ENCODE data around the gene RABEPK.
"Not testable (repeated sequence)": the region's sequence is repeated elsewhere in the genome, so short reads cannot be mapped to it uniquely, and the experiment has no call there.

RABEPK gene

GRCh38 chr9:125195591-125195990, 4.8 kb upstream of the RABEPK start:
- DNase-seq, result not testable (repeated sequence)

GRCh38 chr9:125202846-125203618, 2.7 kb downstream of the RABEPK start:
- DNase-seq, result no peak

- no peak for DNase-seq
Observed at GRCh38 chr9:125204477-125204876, 4.1 kb downstream of the RABEPK start.

- DNase-seq, result no peak
Observed at GRCh38 chr9:125214186-125214585, 13.8 kb downstream of the RABEPK start.

GRCh38 chr9:125218621-125219020, 18.3 kb downstream of the RABEPK start:
- no peak for DNase-seq

GRCh38 chr9:125224858-125225257, 24.5 kb downstream of the RABEPK start:
- not testable (repeated sequence) for DNase-seq

GRCh38 chr9:125227761-125228160, 27.4 kb downstream of the RABEPK start:
- DNase-seq, result no peak

- no peak for DNase-seq
Observed at GRCh38 chr9:125233678-125234077, 33.3 kb downstream of the RABEPK start.

GRCh38 chr9:125234099-125234498, 33.8 kb downstream of the RABEPK start:
- DNase-seq, result not testable (repeated sequence)

- no peak for DNase-seq
Observed at GRCh38 chr9:125235804-125236519, 35.6 kb downstream of the RABEPK start.

GRCh38 chr9:125236520-125237159, 36.3 kb downstream of the RABEPK start:
- not testable (repeated sequence) for DNase-seq

- DNase-seq, result no peak
Observed at GRCh38 chr9:125238127-125238914, 38.0 kb downstream of the RABEPK start.

- no peak for DNase-seq
Observed at GRCh38 chr9:125238915-125239446, 38.6 kb downstream of the RABEPK start.

GRCh38 chr9:125239631-125240597, 39.6 kb downstream of the RABEPK start:
- DNase-seq, result no peak

- no peak for DNase-seq
Observed at GRCh38 chr9:125240649-125240999, 40.3 kb downstream of the RABEPK start.

GRCh38 chr9:125241000-125241862, 40.9 kb downstream of the RABEPK start, which contains the start of gene HSPA5:
HSPA5 (minus strand) TSS chr9:125241343; CDS start chr9:125241126, 217 bp downstream.
- peak; percentile 99 for DNase-seq

- no peak for DNase-seq
Observed at GRCh38 chr9:125241863-125242739, 41.8 kb downstream of the RABEPK start.

GRCh38 chr9:125243792-125244260, 43.5 kb downstream of the RABEPK start:
- no peak for DNase-seq

GRCh38 chr9:125246261-125246667, 45.9 kb downstream of the RABEPK start:
- DNase-seq, result no peak
